ENCODE data around the gene ALDH8A1.

GRCh38 chr6:134932535-134933470 is 17.1 kb downstream of the ALDH8A1 start:
- no peak for TF ChIP-seq TCF7L2 (IDR thresholded peaks at IDR 0.05; ENCODE audit: low read depth, low read length)
- TF ChIP-seq CTCF (IDR thresholded peaks at IDR 0.05) = no peak
- TF ChIP-seq POLR2AphosphoS5 (IDR thresholded peaks at IDR 0.05; ENCODE audit: low read depth, low read length) = no peak
- no peak for TF ChIP-seq REST (IDR thresholded peaks at IDR 0.05; ENCODE audit: insufficient read depth in 1 of 2, low read depth in 2 of 2, low read length in 1 of 2)
- no peak for TF ChIP-seq SIN3A (IDR thresholded peaks at IDR 0.05; ENCODE audit: borderline replicate concordance, insufficient read depth, low read depth, low read length)
